ENCODE data around the gene ITPR1.
A peak's percentile ranks its signal among the peaks of the same experiment; 100 is the strongest.

Gene ITPR1

DNA sequence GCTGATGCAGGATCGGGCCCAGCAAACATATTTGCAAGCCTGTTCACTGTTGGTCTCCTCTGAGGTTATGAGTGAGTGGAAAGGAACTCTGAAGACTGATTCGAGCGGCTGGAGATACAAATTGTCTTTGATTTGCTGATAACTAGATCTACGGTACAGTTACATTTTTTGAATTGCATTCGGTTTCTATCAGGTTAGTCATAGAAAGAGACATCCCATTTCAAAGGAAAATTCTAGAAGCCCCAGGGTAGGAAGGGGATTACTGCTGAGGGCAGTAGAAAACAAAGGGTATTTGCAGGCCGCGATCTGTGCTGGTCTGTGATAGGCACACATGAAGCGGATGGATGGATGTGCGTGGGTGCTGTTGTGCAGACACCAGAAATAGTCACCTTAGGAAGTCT is 228.4 kb downstream of the ITPR1 start:
- no peak overlapping the region for H3K4me3 ChIP-seq (ENCODE audit: low read depth, low read length)
- DNase-seq (ENCODE audit: low read depth), result peak; percentile 79

DNA sequence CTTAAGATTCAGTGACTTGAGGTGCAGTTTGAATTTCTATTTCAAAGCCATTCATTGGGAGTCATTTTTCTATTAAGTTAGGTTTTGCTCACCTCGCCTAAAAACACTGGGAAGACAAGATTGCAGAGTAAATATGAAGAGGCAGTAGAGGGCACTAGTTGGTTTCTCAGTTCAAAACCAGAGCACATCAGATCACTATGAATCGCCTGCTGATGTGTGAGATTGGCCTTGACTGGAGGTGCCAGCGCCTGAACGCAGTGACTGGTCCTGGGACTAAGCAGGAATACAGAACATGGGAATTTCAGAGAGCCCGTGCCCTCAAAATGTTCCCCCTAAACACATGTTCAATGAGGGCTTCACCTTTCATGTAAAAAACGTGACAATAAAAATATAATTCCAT is 229.0 kb downstream of the ITPR1 start:
- no peak overlapping the region for H3K4me3 ChIP-seq (ENCODE audit: low read depth, low read length)
- no peak for DNase-seq (ENCODE audit: low read depth)

DNA sequence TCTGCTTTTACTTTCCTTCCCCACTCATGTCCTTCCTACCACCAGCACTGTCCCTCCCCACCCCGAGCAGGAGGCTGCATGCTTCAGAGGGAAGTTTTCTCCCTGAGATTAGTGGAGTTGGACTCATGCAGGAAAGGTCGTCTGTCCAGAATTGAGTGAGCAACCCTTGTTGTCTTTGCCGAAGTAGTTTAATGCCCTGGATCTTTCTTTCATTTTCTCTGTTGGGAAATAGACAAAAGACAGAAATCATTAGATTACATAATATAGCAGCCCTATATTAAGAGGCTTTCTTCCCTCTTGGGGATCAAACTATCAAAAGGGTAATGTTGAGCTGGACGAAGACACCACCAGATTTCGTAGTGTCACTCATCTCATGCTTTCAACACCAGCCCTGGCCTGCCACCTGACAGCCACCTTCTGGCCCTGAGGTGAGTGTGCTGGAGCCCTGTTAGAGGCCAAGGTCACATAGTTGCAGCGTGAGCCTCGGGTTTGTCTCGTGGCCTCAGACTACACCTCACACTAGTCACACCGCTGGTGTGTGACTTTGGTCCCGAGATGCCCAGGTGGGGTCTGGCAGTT is 231.0 kb downstream of the ITPR1 start:
- H3K4me3 ChIP-seq (ENCODE audit: low read depth, low read length), result no peak overlapping the region
- DNase-seq (ENCODE audit: low read depth), result no peak

DNA sequence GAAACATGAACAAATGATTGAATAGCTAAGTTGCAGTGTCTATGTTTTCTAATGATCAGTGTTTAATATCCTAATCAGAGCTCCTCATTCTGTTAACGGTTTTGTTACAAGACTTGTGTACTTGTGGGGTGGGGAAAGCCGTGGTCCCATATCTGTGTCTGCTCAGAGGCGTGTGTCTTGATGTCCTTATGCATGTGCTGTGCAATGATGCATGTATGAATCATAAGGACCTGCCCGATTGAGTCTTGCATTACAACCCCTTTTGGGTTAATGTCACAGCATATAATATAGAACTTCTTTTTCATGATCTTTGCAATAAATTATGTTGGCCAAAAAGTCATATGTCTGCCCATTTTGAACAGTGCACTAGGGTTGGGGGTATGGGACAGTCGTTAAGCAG is 233.4 kb downstream of the ITPR1 start:
- no peak overlapping the region for H3K4me3 ChIP-seq (ENCODE audit: low read depth, low read length)
- DNase-seq (ENCODE audit: low read depth), result no peak

DNA sequence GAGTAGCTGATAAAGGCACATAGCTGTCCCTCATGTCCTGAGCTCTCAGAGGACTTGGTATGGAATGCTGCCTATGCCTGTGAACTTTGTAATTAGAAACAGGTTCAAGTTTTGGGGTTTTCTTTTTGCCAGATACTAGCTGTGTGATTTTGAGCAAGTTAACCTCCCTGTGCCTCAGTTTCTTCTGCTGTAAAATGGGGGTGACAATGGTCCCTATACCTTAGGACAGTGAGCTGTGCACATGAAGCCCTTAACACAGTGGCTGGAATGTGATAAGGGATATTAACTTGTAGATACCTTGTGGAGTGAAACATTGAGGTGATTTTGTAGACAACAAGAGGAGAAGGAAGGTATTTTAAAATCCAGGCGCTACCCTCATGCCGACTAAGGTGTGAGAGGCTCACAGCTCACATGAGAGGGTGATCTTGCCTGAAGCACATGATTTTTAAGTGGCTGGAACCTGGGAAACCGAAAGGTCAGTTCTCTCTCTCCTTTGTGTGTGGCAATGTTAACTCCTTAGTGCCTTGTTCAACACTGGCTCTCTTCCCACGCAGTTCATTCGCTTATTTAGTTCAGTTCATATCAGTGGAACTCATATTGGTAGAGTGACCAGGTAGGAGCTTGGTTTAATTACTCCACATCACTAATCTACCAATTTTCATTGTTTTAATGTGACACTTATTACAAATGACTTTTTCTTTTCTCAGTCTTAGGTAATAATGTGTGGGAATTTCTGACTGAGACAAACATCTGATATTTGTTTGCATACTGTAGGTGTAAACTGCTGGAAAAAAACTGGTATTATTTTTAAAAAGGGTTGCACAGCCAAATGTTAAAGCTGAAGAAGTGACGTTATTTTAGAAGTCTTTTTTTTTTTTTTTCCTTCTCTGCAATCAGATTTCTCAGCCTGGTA is 236.2 kb downstream of the ITPR1 start:
- no peak for DNase-seq (ENCODE audit: low read depth)

DNA sequence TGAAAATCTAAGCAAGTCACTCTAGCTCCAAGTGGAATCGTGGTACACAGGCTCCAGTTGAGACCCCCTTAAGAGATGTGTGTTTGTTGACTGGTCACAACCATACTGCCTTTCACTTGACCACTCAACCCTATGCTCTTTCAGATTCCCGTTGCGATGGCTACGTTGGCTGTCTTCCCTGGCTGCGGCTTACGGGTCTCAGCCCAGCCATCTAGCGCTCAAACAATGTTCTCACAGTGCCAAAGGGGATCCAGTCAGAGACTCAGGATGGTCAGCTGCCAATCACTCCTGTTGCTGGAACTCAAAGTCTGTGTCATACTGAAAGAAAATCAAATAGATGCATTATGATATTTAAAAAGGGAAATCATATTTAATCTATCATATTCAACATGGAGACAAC is 237.6 kb downstream of the ITPR1 start:
- no peak for DNase-seq (ENCODE audit: low read depth)

More for the DNA sequence above, 236.2 kb downstream of the ITPR1 start:
- no peak overlapping the region for H3K4me3 ChIP-seq (ENCODE audit: low read depth, low read length)

DNA sequence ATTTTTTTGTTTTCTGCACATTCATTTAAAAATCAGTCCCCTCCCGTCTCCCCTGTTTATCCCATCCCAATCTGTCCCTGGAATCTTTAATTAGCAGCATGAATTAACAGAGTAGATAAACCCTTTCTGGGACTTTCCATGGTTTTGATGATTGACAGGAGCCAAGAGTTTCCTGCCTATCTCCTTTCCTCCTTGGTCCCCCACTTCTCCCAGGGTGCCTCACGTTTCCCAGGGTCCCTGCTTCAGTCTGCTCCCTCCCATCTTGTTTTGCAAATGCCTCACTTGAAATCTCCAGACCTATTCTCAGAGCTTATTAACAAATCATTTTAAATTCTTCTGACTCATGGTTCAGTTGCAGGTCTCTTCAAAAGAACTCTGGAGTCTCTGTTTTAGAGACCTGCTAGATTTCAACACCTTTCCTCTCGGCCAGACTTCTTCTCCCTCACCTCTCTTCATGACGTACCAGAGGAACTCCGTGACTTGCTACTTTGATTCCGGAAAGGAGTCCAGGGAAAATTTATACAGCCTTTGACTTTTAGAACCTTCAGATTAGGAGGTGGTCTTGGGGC is 238.5 kb downstream of the ITPR1 start:
- H3K4me3 ChIP-seq (ENCODE audit: low read depth, low read length), result no peak overlapping the region
- no peak for DNase-seq (ENCODE audit: low read depth)

More for the DNA sequence above, 237.6 kb downstream of the ITPR1 start:
- H3K4me3 ChIP-seq (ENCODE audit: low read depth, low read length), result no peak overlapping the region

DNA sequence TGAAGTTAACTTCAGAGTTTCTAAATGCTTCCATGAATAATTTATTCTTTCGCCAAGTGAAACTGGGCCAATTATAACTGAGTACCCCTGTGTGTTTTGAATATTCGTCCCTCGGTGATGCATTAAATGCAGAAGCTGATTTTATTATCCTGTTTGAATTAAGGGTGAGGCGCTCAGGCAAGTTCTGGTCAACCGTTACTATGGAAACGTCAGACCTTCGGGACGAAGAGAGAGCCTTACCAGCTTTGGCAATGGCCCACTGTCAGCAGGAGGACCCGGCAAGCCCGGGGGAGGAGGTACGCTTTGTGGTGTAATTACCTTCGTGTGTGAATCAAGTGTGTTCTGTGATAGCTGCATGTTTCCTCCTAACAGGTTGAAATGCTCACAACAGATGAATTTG is 239.8 kb downstream of the ITPR1 start:
- no peak for DNase-seq (ENCODE audit: low read depth)

DNA sequence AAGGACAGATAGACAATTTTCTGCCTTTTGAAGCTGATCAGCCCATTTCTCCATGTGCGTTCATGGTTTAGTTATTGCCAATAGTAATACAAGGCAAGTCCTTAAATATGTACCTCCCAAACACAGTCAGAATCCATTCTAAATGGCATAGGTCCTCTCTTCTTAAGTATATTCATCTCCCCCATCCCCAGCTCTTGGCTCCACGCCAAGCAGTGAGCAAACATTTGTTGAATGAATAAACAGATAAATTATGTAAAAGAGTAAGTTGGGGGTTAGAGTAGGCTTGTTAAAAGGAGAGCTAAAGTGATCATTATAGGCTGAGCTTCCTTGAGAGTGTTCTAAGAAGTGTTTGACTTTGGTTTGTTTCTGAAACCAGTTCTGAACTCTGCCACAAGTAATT is 241.3 kb downstream of the ITPR1 start:
- no peak for DNase-seq (ENCODE audit: low read depth)
- H3K4me3 ChIP-seq (ENCODE audit: low read depth, low read length), result no peak overlapping the region

More for the DNA sequence above, 239.8 kb downstream of the ITPR1 start:
- H3K4me3 ChIP-seq (ENCODE audit: low read depth, low read length), result no peak overlapping the region

DNA sequence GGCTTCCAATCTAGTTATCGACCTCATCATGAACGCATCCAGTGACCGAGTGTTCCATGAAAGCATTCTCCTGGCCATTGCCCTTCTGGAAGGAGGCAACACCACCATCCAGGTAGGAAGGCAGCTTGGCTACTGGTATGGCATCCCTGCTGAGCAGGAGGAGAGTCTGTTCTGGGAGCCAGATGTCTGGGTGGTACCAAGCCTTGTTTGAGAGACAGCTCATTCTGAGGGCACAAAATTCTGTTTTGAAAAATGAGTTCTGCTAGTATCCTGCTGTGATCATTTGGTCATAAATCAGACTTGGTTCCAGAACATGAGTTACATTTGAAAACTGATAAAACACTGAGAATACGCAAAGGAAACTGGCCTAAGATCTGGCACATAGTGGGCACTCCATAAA is 242.1 kb downstream of the ITPR1 start:
- H3K4me3 ChIP-seq (ENCODE audit: low read depth, low read length), result no peak overlapping the region
- DNase-seq (ENCODE audit: low read depth), result no peak

DNA sequence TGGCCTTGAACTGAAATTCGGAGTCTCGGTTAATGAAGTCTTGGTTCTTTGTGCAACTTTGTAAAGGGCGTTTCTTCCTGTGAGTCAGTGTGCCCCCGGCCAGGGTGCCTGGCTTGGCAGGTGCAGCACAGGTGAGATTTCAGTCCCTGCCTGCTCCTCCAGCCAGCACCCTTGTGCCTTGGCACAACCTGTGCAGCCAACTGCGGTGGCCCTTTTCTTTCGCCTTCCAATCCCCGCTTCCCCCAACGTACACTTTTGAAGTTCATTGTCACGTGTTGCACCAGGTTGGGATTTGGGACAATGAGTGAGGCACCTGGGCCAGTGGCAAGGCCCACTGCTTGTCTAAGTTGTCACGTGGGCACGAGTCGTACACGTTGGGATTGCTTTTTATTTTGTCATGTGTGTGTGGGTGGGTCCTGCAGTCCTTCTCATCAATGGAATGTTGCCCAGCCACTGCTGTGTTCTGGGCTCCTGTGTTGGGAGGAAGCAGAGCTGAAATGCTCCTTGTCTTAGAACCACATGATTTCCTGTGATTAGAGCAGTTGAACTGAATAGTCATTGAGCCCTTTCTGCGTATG is 243.2 kb downstream of the ITPR1 start:
- H3K4me3 ChIP-seq (ENCODE audit: low read depth, low read length), result no peak overlapping the region
- DNase-seq (ENCODE audit: low read depth), result no peak

DNA sequence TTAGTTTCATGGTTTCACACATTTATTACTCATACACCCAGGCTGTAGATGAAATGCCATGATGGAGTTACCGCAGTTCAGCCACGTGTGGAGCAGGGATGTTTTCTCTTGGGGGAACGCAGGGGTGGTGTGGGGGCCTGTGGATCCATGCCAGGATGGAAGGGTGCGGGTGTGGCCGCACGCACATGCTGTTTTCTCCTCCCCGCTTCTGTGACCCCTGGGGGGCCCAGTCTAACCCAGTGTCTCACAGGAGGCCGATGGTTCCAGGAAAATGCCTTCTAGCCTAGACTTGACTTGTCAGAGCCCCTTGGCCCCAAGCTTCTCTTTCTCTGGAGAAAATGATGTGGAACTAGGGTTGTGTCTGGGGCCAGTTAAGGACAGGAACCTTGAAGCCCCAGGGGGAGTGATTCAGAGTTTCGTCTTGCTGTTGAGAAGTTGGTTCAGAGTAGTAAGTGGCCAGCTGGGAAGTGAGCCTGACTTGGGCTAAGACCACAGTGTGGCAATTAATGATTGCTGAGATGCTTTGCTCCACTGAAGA is 245.7 kb downstream of the ITPR1 start:
- no peak overlapping the region for H3K4me3 ChIP-seq (ENCODE audit: low read depth, low read length)
- DNase-seq (ENCODE audit: low read depth), result no peak

DNA sequence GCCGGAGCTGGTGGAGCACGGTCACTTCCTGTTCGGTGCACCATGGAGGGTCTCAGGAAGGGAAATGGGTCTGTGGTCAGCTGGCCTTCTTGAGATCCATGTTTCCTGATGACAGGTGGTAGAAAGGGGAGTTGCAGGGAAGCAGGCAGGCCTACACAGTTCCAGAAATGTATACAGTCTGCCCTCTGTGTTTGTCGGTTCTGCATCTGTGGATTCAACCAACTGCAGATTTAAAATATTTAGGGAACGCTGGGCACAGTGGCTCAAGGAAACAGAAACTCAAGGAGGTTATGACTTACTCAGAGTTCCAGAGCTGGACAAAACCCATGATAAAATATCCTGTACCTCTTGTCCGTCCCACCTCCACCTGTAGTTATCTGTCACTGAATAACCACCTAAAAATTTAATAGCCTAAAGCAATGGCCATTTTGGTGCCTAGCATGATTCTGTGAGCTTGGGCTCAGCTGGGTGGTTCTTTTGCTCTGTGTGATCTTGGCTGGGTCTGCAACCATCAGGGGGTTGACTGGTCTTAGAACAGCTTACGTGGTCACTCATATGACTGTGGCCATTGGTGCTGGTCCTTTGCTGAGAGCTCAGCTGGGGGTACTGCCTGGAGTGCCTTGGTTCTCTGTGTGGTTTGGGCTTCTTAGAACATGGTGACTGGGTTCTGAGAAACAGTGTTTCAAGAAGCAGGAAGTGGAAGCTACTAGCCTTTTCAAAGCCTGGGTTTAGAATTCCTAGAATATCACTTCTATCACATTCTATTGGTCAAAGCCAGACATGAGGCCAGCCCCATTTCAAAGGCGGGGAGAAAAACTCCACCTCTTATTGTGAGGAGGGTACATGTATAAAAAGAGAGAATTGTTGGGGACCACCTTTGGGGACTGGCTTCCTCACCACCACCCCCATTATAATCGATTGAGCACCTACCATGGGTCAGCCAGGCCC is 246.4 kb downstream of the ITPR1 start:
- no peak for DNase-seq (ENCODE audit: low read depth)
- no peak overlapping the region for H3K4me3 ChIP-seq (ENCODE audit: low read depth, low read length)

DNA sequence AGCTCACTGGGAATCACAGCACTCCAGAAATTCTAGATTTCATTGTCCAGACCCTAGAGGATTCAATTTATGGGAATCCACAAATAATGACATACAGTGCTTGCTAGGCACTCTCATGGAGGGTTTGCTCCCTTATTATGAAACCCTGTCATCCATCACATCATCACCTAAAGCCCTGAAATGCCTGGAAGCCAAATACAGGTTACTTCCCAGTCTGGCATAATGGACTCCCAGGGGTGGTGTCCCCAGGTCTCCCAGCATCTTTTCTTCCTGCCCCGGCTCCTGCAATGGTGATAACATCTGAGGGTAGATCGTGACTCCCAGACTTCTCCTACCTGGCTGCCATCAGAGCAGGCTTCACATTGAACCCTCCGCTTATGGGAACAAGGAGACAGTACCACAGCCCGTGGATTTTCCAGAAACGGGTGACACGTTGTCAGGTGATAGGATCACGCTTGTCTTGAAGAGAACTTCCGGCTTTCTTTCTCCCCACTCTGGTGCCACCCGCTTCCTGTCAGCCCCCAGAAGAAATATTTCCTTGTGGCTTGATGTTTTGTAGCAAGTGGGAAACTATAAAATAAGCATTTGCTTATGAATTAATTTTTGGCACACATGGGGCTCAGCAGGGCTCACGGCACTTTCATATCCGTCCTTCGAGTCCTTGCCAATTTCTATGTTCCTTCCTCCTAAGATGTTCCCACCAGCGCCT is 247.4 kb downstream of the ITPR1 start:
- DNase-seq (ENCODE audit: low read depth), result no peak
- H3K4me3 ChIP-seq (ENCODE audit: low read depth, low read length), result no peak overlapping the region

DNA sequence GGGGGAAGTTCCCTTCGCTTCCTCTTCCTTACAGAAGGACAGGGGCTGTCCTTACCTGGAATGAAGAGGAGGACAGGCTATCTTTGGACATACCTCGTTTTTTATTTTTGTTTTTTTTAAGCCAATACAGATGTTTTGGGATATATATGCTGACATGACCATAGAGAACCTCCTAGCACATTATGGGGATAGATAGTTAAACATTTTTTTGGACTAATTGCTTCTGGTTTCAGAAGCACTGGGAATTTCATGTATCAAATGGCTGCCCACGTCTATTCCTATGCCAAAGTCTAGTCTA is 247.9 kb downstream of the ITPR1 start:
- no peak for DNase-seq (ENCODE audit: low read depth)
- H3K4me3 ChIP-seq (ENCODE audit: low read depth, low read length), result no peak overlapping the region

DNA sequence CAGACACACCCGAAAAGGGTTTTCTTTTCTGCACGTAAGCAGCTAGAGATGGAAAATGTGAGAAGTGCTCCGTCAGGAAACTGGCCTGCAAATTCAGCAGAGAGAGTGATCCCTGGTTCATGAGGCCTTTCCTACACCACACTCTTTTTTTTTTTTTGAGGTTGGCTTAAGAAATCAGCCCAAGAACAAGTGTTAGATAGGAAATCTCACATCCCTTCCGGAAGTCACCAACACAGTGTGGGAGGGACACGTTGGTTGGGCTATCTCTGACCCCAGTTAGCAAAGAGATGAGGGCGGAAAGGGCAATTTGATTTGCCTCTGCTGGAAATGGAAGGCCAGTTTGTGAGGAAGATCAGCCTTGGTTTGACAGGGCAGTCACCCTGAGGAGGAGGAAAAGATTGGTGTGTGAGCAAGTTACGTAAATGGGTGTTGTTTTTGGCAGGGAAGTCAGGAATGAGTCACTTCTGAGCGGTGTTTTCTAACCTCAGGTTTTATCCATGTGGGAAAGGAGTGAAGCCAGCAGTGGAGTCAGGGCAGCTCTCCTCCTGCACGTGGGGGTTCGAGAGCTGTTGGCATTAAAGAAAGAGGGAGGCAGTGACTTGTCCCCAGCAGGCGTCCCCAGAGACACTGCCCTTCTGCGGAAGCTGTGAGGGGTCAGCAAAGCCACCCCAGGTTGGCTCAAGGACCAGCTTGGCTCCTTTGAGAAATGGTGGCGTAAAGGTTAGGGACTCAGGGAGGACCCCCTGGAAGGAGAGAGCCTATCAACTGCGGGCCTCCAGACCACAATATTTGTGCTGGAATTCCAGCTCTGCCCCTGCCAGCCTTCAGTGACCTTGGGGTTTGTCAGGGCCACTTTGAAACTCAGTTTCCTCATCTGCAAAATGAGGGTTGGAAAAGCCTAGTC is 248.5 kb downstream of the ITPR1 start:
- peak; percentile 96 for DNase-seq (ENCODE audit: low read depth)
- H3K4me3 ChIP-seq (ENCODE audit: low read depth, low read length), result no peak overlapping the region

DNA sequence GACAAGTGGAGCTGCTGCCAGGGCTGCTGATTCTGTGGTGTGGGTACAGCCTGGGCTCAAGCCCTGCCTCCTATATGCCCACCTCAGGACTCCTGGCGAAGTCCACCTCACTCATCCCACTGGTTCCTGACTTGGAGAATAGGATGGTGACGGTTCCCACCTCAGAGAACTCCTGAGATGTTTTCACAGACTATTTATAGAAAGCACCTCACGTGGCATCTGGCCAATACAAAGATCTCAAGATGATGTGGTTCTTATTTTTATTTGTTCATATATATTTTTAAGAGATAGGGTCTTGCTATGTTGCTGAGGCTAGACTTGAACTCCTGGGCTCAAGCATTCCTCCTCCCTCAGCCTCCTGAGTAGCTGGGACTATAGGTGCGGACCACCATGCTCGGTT is 249.2 kb downstream of the ITPR1 start:
- no peak overlapping the region for H3K4me3 ChIP-seq (ENCODE audit: low read depth, low read length)
- no peak for DNase-seq (ENCODE audit: low read depth)

DNA sequence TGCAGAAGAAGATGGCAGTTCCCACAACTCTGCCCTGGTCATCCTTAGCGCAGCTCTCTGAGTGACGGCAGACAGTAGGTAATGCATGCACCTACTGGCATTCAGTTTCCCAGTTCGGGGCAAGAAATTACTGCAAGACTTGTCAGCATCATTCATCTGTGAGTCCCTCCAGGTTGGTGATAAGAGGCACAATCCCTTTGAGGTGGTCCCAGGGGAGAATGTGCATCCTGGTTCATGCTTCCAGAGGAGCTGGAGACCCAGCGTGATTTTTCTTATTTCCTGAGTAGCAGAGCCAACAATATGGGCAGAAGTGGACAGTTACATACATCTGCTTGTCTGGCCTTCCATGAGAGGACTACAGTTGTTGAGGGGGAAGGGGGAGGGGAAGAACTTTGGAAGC is 250.2 kb downstream of the ITPR1 start:
- no peak overlapping the region for H3K4me3 ChIP-seq (ENCODE audit: low read depth, low read length)
- no peak for DNase-seq (ENCODE audit: low read depth)
